ENCODE data around the gene PACS2. TPM values are rescaled to one million over a fixed set of nuclear protein-coding genes. Genes with fewer than 3 reads are reported as not detected.
A peak's percentile ranks its signal among the peaks of the same experiment; 100 is the strongest.

PACS2 gene
- total and polyA plus RNA-seq, 2 of the 8 experiments (the other 6 are each of a cell fraction or from before 2014, with no cell fraction given), result 38.0 to 62.8 TPM

DNA sequence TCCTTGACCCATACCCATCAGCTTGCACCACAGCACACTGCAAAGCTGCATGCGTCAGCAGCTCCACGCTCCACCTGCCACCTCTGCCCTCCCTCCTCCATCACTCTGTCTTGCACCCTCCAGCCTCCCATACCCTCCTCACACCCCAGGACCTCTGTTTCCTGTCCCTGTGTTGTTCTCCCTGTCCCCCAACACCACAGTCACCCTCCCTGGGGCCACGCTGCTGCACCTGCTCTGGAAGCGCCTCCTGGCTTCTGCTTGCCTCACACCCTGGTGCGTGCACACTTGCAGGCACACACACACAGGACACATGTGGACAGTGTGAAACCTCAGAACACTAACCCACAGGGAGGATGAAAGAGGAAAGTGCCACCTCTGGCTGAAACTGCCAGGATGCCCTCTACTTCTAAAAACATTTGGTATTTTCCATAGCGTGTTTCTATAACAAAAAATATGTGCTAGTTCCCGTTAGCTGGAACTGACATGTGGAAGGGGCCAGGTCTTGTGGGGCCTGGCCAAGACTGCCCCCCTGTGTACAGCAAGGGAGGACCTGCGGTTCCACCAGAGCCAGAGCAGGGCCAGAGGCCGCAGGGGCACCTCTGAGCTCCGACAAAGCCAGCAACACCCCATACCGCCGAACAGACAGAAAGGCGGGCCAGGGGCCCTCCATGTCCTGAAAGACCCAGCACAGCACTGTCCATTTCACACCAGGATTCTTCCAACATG is 23.8 kb upstream of the PACS2 start:
- Histone ChIP-seq H2AK5ac (ENCODE audit: low read depth, low read length) (0 out of 2 replicates have a peak overlapping the region, but pooled peaks have one; percentile 65), H3K4ac (replicated peaks; ENCODE audit: insufficient read length, low read depth, low read length) (no peak overlapping the region), H3K14ac (ENCODE audit: insufficient read length) (no peak overlapping the region), H3K79me1 (ENCODE audit: low read depth, low read length) (peaks cover 8% of the 10 kb centered on the region), H4K5ac (ENCODE audit: insufficient read length, low read depth, low read length) (no peak overlapping the region), H3K4me3 (ENCODE audit: extremely low read depth in 1 of 4, insufficient read depth in 2 of 4, low read depth in 3 of 4, low read length in 4 of 4) (no peak overlapping the region), H3K79me2 (ENCODE audit: control insufficient read depth in 1 of 2, insufficient read depth in 2 of 2, low read length in 2 of 2) (peaks cover 0 to 23% of the 10 kb centered on the region in 2 experiments; a peak in 2 of 4 replicates), H3K23ac (ENCODE audit: insufficient read length) (no peak overlapping the region), H3K4me1 (replicated peaks in 1 of 4; ENCODE audit: control insufficient read depth in 3 of 4, insufficient read depth in 4 of 4, low read length in 3 of 4) (0 out of 7 replicates have a peak, but pooled peaks cover 0 to 2% (median 0%) of the 10 kb centered on the region in 4 experiments), H2BK20ac (ENCODE audit: low read length) (0 out of 2 replicates have a peak overlapping the region, but pooled peaks have one; percentile 18), H2BK12ac (ENCODE audit: low read depth, low read length) (no peak overlapping the region), H4K8ac (ENCODE audit: extremely low read depth, insufficient read depth, low read length) (peak overlapping the region; percentile 28; the same call in 1 of the 2 replicates), H3K23me2 (ENCODE audit: low read depth, low read length) (no peaks in the 10 kb centered on the region), H2AFZ (ENCODE audit: low read length) (no peak overlapping the region), H3K27ac (ENCODE audit: low read depth, low read length) (no peak overlapping the region), H3K9ac (replicated peaks in 1 of 4; ENCODE audit: extremely low read depth in 1 of 4, low read depth in 3 of 4, low read length in 3 of 4) (no peak overlapping the region), H3K4me2 (ENCODE audit: insufficient read depth in 1 of 2, low read depth in 2 of 2, low read length in 2 of 2) (no peak overlapping the region), H4K20me1 (replicated peaks in 1 of 2; ENCODE audit: control insufficient read depth in 1 of 2, insufficient read depth in 2 of 2, low read length in 2 of 2) (peaks cover 4 to 26% of the 10 kb centered on the region in 2 experiments), H3K56ac (replicated peaks; ENCODE audit: insufficient read length, low read depth, low read length) (no peak overlapping the region), H3K18ac (ENCODE audit: extremely low read depth, low read length) (no peak overlapping the region), H2BK120ac (replicated peaks; ENCODE audit: low read depth, low read length) (no peak overlapping the region), H2BK15ac (ENCODE audit: low read length) (no peak overlapping the region), H3K27me3 (replicated peaks in 1 of 4; ENCODE audit: control insufficient read depth in 3 of 4, extremely low read depth in 1 of 4, insufficient read depth in 3 of 4, low read length in 3 of 4) (no peaks in the 10 kb centered on the region), H3K36me3 (ENCODE audit: control insufficient read depth in 2 of 4, insufficient read depth in 4 of 4, low read length in 3 of 4) (no peaks in the 10 kb centered on the region), H2BK5ac (ENCODE audit: low read depth, low read length) (peak overlapping the region; percentile 52; the same call in 1 of the 2 replicates), H4K91ac (replicated peaks; ENCODE audit: insufficient read length, low read length) (no peak overlapping the region), H3K9me3 (ENCODE audit: insufficient read depth in 2 of 2, low read depth in 1 of 2, low read length in 1 of 2) (no peaks in the 10 kb centered on the region)
- WGBS, 2 experiments (ENCODE audit: extremely low coverage in 1 of 2, insufficient coverage in 1 of 2, insufficient read length in 1 of 2, insufficient replicate concordance in 2 of 2, low coverage in 1 of 2, low lambda C conversion rate in 2 of 2, missing lambda C conversion rate in 1 of 2), result 85% methylated on average over 13 of the region's 13 CpGs; no CpG with 5 or more reads in 1 of the 2 experiments
- FAIRE-seq, result no peak
- ChIA-PET CTCF (ENCODE audit: partially characterized antibody) (interaction anchor here (0.5 to 3.9 kb wide), 21 partner anchors 9 to 1555 kb away, joined by 3 to 12 read pairs (median 4); no protein-coding TSS in a partner anchor), POLR2A (ENCODE audit: partially characterized antibody) (no interaction called here)
- DNase-seq (ENCODE audit: low read depth in 1 of 2, low spot score in 2 of 2), result no peak
- TF ChIP-seq POLR2A (IDR thresholded peaks at IDR 0.05; ENCODE audit: control extremely low read depth in 1 of 2, low read depth in 2 of 2, low read length in 2 of 2) (no peak), EP300 (IDR thresholded peaks at IDR 0.05; ENCODE audit: borderline replicate concordance in 1 of 2, low read depth in 2 of 2, low read length in 2 of 2) (no peak), PHF8 (conservative IDR thresholded peaks at IDR 0.05; ENCODE audit: low read depth, low read length) (no peak), GABPA (IDR thresholded peaks at IDR 0.05; ENCODE audit: borderline replicate concordance, insufficient read depth, low read length) (no peak), TAF7 (optimal IDR thresholded peaks at IDR 0.05; ENCODE audit: borderline replicate concordance, low read depth, low read length) (no peak), YY1 (IDR thresholded peaks at IDR 0.05; ENCODE audit: low read depth, low read length) (no peak), SRF (IDR thresholded peaks at IDR 0.05; ENCODE audit: low read depth, low read length) (no peak), KDM1A (IDR thresholded peaks at IDR 0.05; ENCODE audit: borderline replicate concordance, low read length) (no peak)
- TF ChIP-seq, protein P1, sequence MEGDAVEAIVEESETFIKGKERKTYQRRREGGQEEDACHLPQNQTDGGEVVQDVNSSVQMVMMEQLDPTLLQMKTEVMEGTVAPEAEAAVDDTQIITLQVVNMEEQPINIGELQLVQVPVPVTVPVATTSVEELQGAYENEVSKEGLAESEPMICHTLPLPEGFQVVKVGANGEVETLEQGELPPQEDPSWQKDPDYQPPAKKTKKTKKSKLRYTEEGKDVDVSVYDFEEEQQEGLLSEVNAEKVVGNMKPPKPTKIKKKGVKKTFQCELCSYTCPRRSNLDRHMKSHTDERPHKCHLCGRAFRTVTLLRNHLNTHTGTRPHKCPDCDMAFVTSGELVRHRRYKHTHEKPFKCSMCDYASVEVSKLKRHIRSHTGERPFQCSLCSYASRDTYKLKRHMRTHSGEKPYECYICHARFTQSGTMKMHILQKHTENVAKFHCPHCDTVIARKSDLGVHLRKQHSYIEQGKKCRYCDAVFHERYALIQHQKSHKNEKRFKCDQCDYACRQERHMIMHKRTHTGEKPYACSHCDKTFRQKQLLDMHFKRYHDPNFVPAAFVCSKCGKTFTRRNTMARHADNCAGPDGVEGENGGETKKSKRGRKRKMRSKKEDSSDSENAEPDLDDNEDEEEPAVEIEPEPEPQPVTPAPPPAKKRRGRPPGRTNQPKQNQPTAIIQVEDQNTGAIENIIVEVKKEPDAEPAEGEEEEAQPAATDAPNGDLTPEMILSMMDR (IDR thresholded peaks at IDR 0.05; ENCODE audit: control extremely low read depth in 1 of 3, insufficient read depth in 1 of 3, low read depth in 1 of 3, low read length in 3 of 3), result peak; percentile 27 to 42 (median 41); a peak in 3 of 4 replicates

All from H1 (cell line).